ENCODE data around the gene CDON.

CDON gene

GRCh38 chr11:126082251-126083109 is 19.8 kb upstream of the CDON start:
- no peaks in the 10 kb centered on the region; the same call in 1 of the 2 replicates for H3K27me3 ChIP-seq (replicated peaks; ENCODE audit: control insufficient read depth, insufficient read depth, low read length)
- DNase-seq (ENCODE audit: extremely low read depth, insufficient read length): no peak
- no peaks in the 10 kb centered on the region for H3K36me3 ChIP-seq (ENCODE audit: control insufficient read depth, insufficient read depth, low read length)
- no peak for TF ChIP-seq CTCF (IDR thresholded peaks at IDR 0.05; ENCODE audit: insufficient read depth, low read length, poor library complexity, severe bottlenecking)
- H3K4me3 ChIP-seq (replicated peaks; ENCODE audit: low read depth, low read length): no peak overlapping the region

- Histone ChIP-seq H3K4me3 (replicated peaks; ENCODE audit: low read depth, low read length) (no peak overlapping the region), H3K27me3 (replicated peaks; ENCODE audit: control insufficient read depth, insufficient read depth, low read length) (no peaks in the 10 kb centered on the region; the same call in 1 of the 2 replicates), H3K36me3 (ENCODE audit: control insufficient read depth, insufficient read depth, low read length) (no peaks in the 10 kb centered on the region)
- no peak for DNase-seq (ENCODE audit: extremely low read depth, insufficient read length)
- no peak for TF ChIP-seq CTCF (IDR thresholded peaks at IDR 0.05; ENCODE audit: insufficient read depth, low read length, poor library complexity, severe bottlenecking)
These were observed 19.2 kb upstream of the CDON start for GRCh38 chr11:126081915-126082250.

GRCh38 chr11:126080161-126080941 is 17.7 kb upstream of the CDON start:
- no peak overlapping the region for H3K4me3 ChIP-seq (replicated peaks; ENCODE audit: low read depth, low read length)
- DNase-seq (ENCODE audit: extremely low read depth, insufficient read length): no peak
- no peak for TF ChIP-seq CTCF (IDR thresholded peaks at IDR 0.05; ENCODE audit: insufficient read depth, low read length, poor library complexity, severe bottlenecking)
- no peaks in the 10 kb centered on the region for H3K36me3 ChIP-seq (ENCODE audit: control insufficient read depth, insufficient read depth, low read length)
- no peaks in the 10 kb centered on the region; the same call in 1 of the 2 replicates for H3K27me3 ChIP-seq (replicated peaks; ENCODE audit: control insufficient read depth, insufficient read depth, low read length)

- no peaks in the 10 kb centered on the region for H3K36me3 ChIP-seq (ENCODE audit: control insufficient read depth, insufficient read depth, low read length)
- no peak for TF ChIP-seq CTCF (IDR thresholded peaks at IDR 0.05; ENCODE audit: insufficient read depth, low read length, poor library complexity, severe bottlenecking)
- no peak overlapping the region for H3K4me3 ChIP-seq (replicated peaks; ENCODE audit: low read depth, low read length)
- H3K27me3 ChIP-seq (replicated peaks; ENCODE audit: control insufficient read depth, insufficient read depth, low read length): no peaks in the 10 kb centered on the region; the same call in 1 of the 2 replicates
- no peak for DNase-seq (ENCODE audit: extremely low read depth, insufficient read length)
These were observed 17.0 kb upstream of the CDON start for GRCh38 chr11:126079621-126080124.

GRCh38 chr11:126076641-126077040 is 14.0 kb upstream of the CDON start:
- Histone ChIP-seq H3K27me3 (replicated peaks; ENCODE audit: control insufficient read depth, insufficient read depth, low read length) (no peaks in the 10 kb centered on the region), H3K4me3 (replicated peaks; ENCODE audit: low read depth, low read length) (no peak overlapping the region), H3K36me3 (ENCODE audit: control insufficient read depth, insufficient read depth, low read length) (no peaks in the 10 kb centered on the region)
- TF ChIP-seq CTCF (IDR thresholded peaks at IDR 0.05; ENCODE audit: insufficient read depth, low read length, poor library complexity, severe bottlenecking): no peak
- no peak for DNase-seq (ENCODE audit: extremely low read depth, insufficient read length)

Measured in GM06990 (cell line).